Measurements from ENCODE around the gene ZNF296. TPM values are rescaled to one million over a fixed set of nuclear protein-coding genes. Genes with fewer than 3 reads are reported as not detected.

ZNF296 gene
- total RNA-seq (2014; rRNA removed; shearing (Covaris generic)) (10.6 and 13.5 TPM in 2 replicates), total RNA-seq (2022) (31.4 and 31.6 TPM in 2 replicates), Bru-seq, nascent RNA (percentile 71 among the genes with signal in this experiment), BruChase-seq, experiment 1, labeled RNA remaining after a 6-hour chase (percentile 67 among the genes with signal in this experiment), BruChase-seq, experiment 2, labeled RNA remaining after a 2-hour chase (percentile 62 among the genes with signal in this experiment)
- long read RNA-seq, transcript ZNF296-201 (3 exons, 1,744 nt), result major isoform, 39 of 49 reads
- long read RNA-seq, partial matches to known transcripts, result 0 of 49 reads
- long read RNA-seq, other reads (novel, unspliced or antisense), result 10 of 49 reads

- ChIA-PET POLR2A (interaction anchor here (1.0 kb wide), 1 partner anchor 34 kb away, joined by 5 read pairs; no protein-coding TSS in a partner anchor), CTCF (ENCODE audit: unreplicated experiment) (no interaction called here)
- H3K9me2 ChIP-seq (ENCODE audit: insufficient read depth, low read length), result no peaks in the 10 kb centered on the region
- TF ChIP-seq EZH2phosphoT487 (IDR thresholded peaks at IDR 0.05; ENCODE audit: borderline replicate concordance, low read depth, low read length), result no peak
- no peak for TF ChIP-seq CTCF (conservative IDR thresholded peaks at IDR 0.05; ENCODE audit: low read length)
- peaks cover 50% of the 10 kb centered on the region for H3K36me3 ChIP-seq (ENCODE audit: insufficient read depth, low read length)
- peak within 1 kb of the TSS; percentile 100 for H3K4me2 ChIP-seq (ENCODE audit: low read length)
- H3K4me1 ChIP-seq (ENCODE audit: insufficient read depth, low read length, poor library complexity, severe bottlenecking), result peaks cover 72% of the 10 kb centered on the region
- TSS peak; percentile 48 for BruUV-seq (replicated peaks)
- peaks cover 61% of the 10 kb centered on the region for H3K79me2 ChIP-seq (ENCODE audit: insufficient read depth, low read depth, low read length)
- H3K27ac ChIP-seq (ENCODE audit: low read depth, low read length, poor library complexity, severe bottlenecking), result peak within 1 kb of the TSS; percentile 88
- intact Hi-C loops (cut with micrococcal nuclease; ENCODE audit: unreplicated experiment), result loop anchor here (5.0 kb wide), 2 partner anchors 79 to 324 kb away; no protein-coding TSS in a partner anchor
- no peaks in the 10 kb centered on the region for H3K9me3 ChIP-seq (ENCODE audit: low read length)
- H3K4me3 ChIP-seq (ENCODE audit: low read depth, low read length, poor library complexity, severe bottlenecking), result peak within 1 kb of the TSS; percentile 85
- H2AFZ ChIP-seq (ENCODE audit: low read length), result peak within 1 kb of the TSS; percentile 40; the same call in 1 of the 2 replicates
- DNase-seq (ENCODE audit: low spot score), result peak; percentile 92
- 0 out of 2 replicates have a peak, but pooled peaks cover 12% of the 10 kb centered on the region for H4K20me1 ChIP-seq (ENCODE audit: insufficient read depth, low read length)
These were observed at the start of gene ZNF296 for GRCh38 chr19:45076029-45076850. Gene ZNF296, minus strand, starts transcription at chr19:45076478. Its CDS starts 105 bp downstream, at chr19:45076373.

GRCh38 chr19:45125360-45125759 is 49.1 kb upstream of the ZNF296 start:
- no peak overlapping the region for H3K4me3 ChIP-seq (ENCODE audit: low read depth, low read length, poor library complexity, severe bottlenecking)
- H3K27ac ChIP-seq (ENCODE audit: low read depth, low read length, poor library complexity, severe bottlenecking), result no peak overlapping the region
- H3K4me2 ChIP-seq (ENCODE audit: low read length), result no peak overlapping the region
- CTCF ChIA-PET (ENCODE audit: unreplicated experiment), result interaction anchor here (1.9 kb wide), 1 partner anchor 11 kb away, joined by 8 read pairs; no protein-coding TSS in a partner anchor
- intact Hi-C loops (cut with micrococcal nuclease; ENCODE audit: unreplicated experiment), result no loop called here
- H4K20me1 ChIP-seq (ENCODE audit: insufficient read depth, low read length), result peaks cover 4% of the 10 kb centered on the region; the same call in 1 of the 2 replicates
- no peaks in the 10 kb centered on the region for H3K9me3 ChIP-seq (ENCODE audit: low read length)
- 0 out of 2 replicates have a peak, but pooled peaks cover 3% of the 10 kb centered on the region for H3K36me3 ChIP-seq (ENCODE audit: insufficient read depth, low read length)
- no peak for DNase-seq (ENCODE audit: low spot score)
- TF ChIP-seq CTCF (conservative IDR thresholded peaks at IDR 0.05; ENCODE audit: low read length) (no peak), EZH2phosphoT487 (IDR thresholded peaks at IDR 0.05; ENCODE audit: borderline replicate concordance, low read depth, low read length) (no peak)
- BruUV-seq (replicated peaks), result no TSS peak
- H3K4me1 ChIP-seq (ENCODE audit: insufficient read depth, low read length, poor library complexity, severe bottlenecking), result peaks cover 43% of the 10 kb centered on the region
- POLR2A ChIA-PET, result interaction anchor here (0.9 kb wide), 1 partner anchor 74 kb away, joined by 3 read pairs; no protein-coding TSS in a partner anchor
- no peak overlapping the region for H2AFZ ChIP-seq (ENCODE audit: low read length)
- peaks cover 19% of the 10 kb centered on the region; the same call in 1 of the 2 replicates for H3K79me2 ChIP-seq (ENCODE audit: insufficient read depth, low read depth, low read length)
- H3K9me2 ChIP-seq (ENCODE audit: insufficient read depth, low read length), result no peaks in the 10 kb centered on the region

Measured in OCI-LY7 (cell line).